NCI-H187 treated with DMSO at 0.1 percent for 48 hours (cell line): ENCODE measurements around the gene UBA52.

Experiments
- DNase-seq: peaks from one replicate; lab custom pipeline; 2025; lab: John Stamatoyannopoulos, UW

UBA52 gene

GRCh38 chr19:18608805-18609716 lies 37.4 kb downstream of the UBA52 start:
- DNase-seq, result no peak

GRCh38 chr19:18609717-18610051 lies 38.0 kb downstream of the UBA52 start:
- DNase-seq, result no peak

GRCh38 chr19:18610245-18610555 lies 38.5 kb downstream of the UBA52 start:
- no peak for DNase-seq

GRCh38 chr19:18610556-18611326 lies 39.1 kb downstream of the UBA52 start:
- no peak for DNase-seq

- no peak for DNase-seq
These were observed 39.8 kb downstream of the UBA52 start for GRCh38 chr19:18611327-18612050.

GRCh38 chr19:18612051-18612771 lies 40.6 kb downstream of the UBA52 start:
- DNase-seq, result no peak

- no peak for DNase-seq
These were observed 41.3 kb downstream of the UBA52 start, which contains the start of gene TMEM59L for GRCh38 chr19:18612772-18613588. Gene TMEM59L, plus strand, starts transcription at chr19:18612870. Its CDS starts 89 bp downstream, at chr19:18612959.

GRCh38 chr19:18613589-18614234 lies 42.1 kb downstream of the UBA52 start:
- no peak for DNase-seq

- DNase-seq, result no peak
These were observed 44.4 kb downstream of the UBA52 start for GRCh38 chr19:18616023-18616422.

- DNase-seq, result no peak
These were observed 45.9 kb downstream of the UBA52 start for GRCh38 chr19:18617562-18617961.

GRCh38 chr19:18618236-18618635 lies 46.6 kb downstream of the UBA52 start:
- no peak for DNase-seq

GRCh38 chr19:18620311-18620710 lies 48.7 kb downstream of the UBA52 start:
- no peak for DNase-seq

GRCh38 chr19:18620902-18621301 lies 49.2 kb downstream of the UBA52 start:
- no peak for DNase-seq

GRCh38 chr19:18626906-18627305 lies 55.2 kb downstream of the UBA52 start:
- DNase-seq, result no peak
